ENCODE measurements around the gene AP2B1. TPM values are rescaled to one million over a fixed set of nuclear protein-coding genes. Genes with fewer than 3 reads are reported as not detected.

The AP2B1 gene
- polyA plus RNA-seq, 1 of the 3 experiments (the other 2 are of a cell fraction), result 97.8 TPM

DNA sequence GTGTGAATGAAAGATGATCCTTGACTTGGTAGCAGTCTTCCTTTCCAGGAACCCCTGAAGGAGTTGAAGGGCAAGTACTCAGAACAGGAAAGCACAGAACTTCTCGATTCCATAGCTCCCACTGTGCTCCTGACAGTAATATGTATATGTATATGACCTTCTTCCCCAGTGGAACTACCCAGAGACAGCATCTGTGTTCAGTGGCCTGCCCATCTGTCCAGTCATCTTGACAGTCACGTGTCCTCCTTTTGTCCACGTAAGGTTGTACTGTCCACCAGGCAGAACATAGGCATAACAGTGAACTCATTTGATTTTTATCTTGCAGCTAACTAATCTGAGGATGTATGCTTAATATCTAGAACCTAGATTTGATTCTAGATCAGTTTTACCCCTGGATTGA, 106.5 kb downstream of the AP2B1 start:
- Histone ChIP-seq H3K9ac (no peak overlapping the region), H3K27me3 (ENCODE audit: insufficient read depth) (no peaks in the 10 kb centered on the region), H3K4me3 (ENCODE audit: low read depth in 2 of 2, low read length in 1 of 2) (no peak overlapping the region), H3K36me3 (replicated peaks in 1 of 2; ENCODE audit: control insufficient read depth in 1 of 2, insufficient read depth in 2 of 2, low read length in 1 of 2) (peaks cover 57 to 63% of the 10 kb centered on the region in 2 experiments), H2AFZ (ENCODE audit: low read depth) (no peak overlapping the region), H3K79me2 (ENCODE audit: insufficient read depth) (peaks cover 5% of the 10 kb centered on the region), H3K9me2 (no peaks in the 10 kb centered on the region), H4K20me1 (ENCODE audit: insufficient read depth) (0 out of 2 replicates have a peak, but pooled peaks cover under 1% of the 10 kb centered on the region), H3K9me3 (no peaks in the 10 kb centered on the region), H3K4me2 (no peak overlapping the region), H3K27ac (ENCODE audit: low read depth in 2 of 2, low read length in 1 of 2) (no peak overlapping the region), H3K4me1 (ENCODE audit: control insufficient read depth in 1 of 2, insufficient read depth in 2 of 2, low read depth in 1 of 2, low read length in 1 of 2) (no peaks in the 10 kb centered on the region), H3F3A (replicated peaks; ENCODE audit: insufficient read depth) (no peaks in the 10 kb centered on the region)
- ChIA-PET CTCF (no interaction called here), POLR2A (no interaction called here)
- DNase-seq, result no peak
- 92% methylated on average over 3 of the region's 3 CpGs for WGBS (ENCODE audit: low lambda C conversion rate)
- no peak for TF ChIP-seq FOXJ3 (CRISPR knock-in tag; IDR thresholded peaks at IDR 0.05)
- TF ChIP-seq GATA2 (CRISPR knock-in tag; IDR thresholded peaks at IDR 0.05), result no peak
- TF ChIP-seq SIN3A (IDR thresholded peaks at IDR 0.05; ENCODE audit: borderline replicate concordance, low read depth, low read length), result no peak
- no peak for TF ChIP-seq TAF1 (IDR thresholded peaks at IDR 0.05; ENCODE audit: borderline replicate concordance, low read depth, low read length)
- TF ChIP-seq GABPA (IDR thresholded peaks at IDR 0.05; ENCODE audit: low read depth), result no peak
- TF ChIP-seq TCF12 (IDR thresholded peaks at IDR 0.05), result no peak
- no peak for TF ChIP-seq YY1 (IDR thresholded peaks at IDR 0.05; ENCODE audit: low read depth)
- TF ChIP-seq EZH2phosphoT487 (IDR thresholded peaks at IDR 0.05; ENCODE audit: borderline replicate concordance, low read depth), result no peak
- no peak for TF ChIP-seq RCOR1 (IDR thresholded peaks at IDR 0.05; ENCODE audit: low read length)

DNA sequence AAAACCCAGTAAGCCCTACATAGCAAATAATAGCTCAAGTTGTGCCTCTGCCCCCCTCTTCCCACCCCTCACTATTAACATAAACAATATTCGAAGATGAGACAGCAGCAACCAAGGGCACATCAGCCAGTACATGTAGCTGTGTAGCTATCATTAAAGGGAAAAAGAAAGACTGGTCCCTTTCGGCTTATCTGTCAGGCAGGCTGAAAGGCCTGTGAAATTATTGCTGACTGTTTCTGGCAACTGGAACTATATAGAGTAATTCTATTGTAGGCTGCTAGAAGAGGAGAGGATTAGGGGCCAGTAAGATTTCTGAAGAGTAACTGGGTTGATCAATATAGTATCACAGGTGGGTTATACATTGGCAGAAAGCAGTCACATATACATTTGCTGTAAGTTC, 107.8 kb downstream of the AP2B1 start:
- 0 out of 2 replicates have a peak, but pooled peaks cover 4% of the 10 kb centered on the region for H4K20me1 ChIP-seq (ENCODE audit: insufficient read depth)
- CTCF ChIA-PET, result interaction anchor here (0.7 to 2.1 kb wide), 4 partner anchors 14 to 70 kb away, joined by 3 to 6 read pairs (median 3); no protein-coding TSS in a partner anchor
- no peaks in the 10 kb centered on the region for H3F3A ChIP-seq (replicated peaks; ENCODE audit: insufficient read depth)
- no peak overlapping the region for H3K4me2 ChIP-seq
- no peaks in the 10 kb centered on the region for H3K27me3 ChIP-seq (ENCODE audit: insufficient read depth)
- POLR2A ChIA-PET, result no interaction called here
- peaks cover 5% of the 10 kb centered on the region for H3K79me2 ChIP-seq (ENCODE audit: insufficient read depth)
- H3K9ac ChIP-seq, result no peak overlapping the region
- no peak for DNase-seq
- H3K4me1 ChIP-seq (ENCODE audit: control insufficient read depth in 1 of 2, insufficient read depth in 2 of 2, low read depth in 1 of 2, low read length in 1 of 2), result no peaks in the 10 kb centered on the region
- no peak overlapping the region for H2AFZ ChIP-seq (ENCODE audit: low read depth)
- WGBS (ENCODE audit: low lambda C conversion rate), result 94% methylated on average over 2 of the region's 2 CpGs
- no peaks in the 10 kb centered on the region for H3K9me2 ChIP-seq
- H3K9me3 ChIP-seq, result no peaks in the 10 kb centered on the region
- H3K36me3 ChIP-seq (replicated peaks in 1 of 2; ENCODE audit: control insufficient read depth in 1 of 2, insufficient read depth in 2 of 2, low read length in 1 of 2), result peaks cover 51 to 59% of the 10 kb centered on the region in 2 experiments
- H3K4me3 ChIP-seq (ENCODE audit: low read depth in 2 of 2, low read length in 1 of 2), result no peak overlapping the region
- no peak overlapping the region for H3K27ac ChIP-seq (ENCODE audit: low read depth in 2 of 2, low read length in 1 of 2)
- TF ChIP-seq, protein P1, sequence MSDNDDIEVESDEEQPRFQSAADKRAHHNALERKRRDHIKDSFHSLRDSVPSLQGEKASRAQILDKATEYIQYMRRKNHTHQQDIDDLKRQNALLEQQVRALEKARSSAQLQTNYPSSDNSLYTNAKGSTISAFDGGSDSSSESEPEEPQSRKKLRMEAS (IDR thresholded peaks at IDR 0.05; ENCODE audit: low read depth), result no peak
- TF ChIP-seq TEAD4 (IDR thresholded peaks at IDR 0.05; ENCODE audit: borderline replicate concordance, insufficient read depth), result no peak
- no peak for TF ChIP-seq MEF2A (IDR thresholded peaks at IDR 0.05; ENCODE audit: borderline replicate concordance, low read depth)
- TF ChIP-seq, protein P2, sequence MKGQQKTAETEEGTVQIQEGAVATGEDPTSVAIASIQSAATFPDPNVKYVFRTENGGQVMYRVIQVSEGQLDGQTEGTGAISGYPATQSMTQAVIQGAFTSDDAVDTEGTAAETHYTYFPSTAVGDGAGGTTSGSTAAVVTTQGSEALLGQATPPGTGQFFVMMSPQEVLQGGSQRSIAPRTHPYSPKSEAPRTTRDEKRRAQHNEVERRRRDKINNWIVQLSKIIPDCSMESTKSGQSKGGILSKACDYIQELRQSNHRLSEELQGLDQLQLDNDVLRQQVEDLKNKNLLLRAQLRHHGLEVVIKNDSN (IDR thresholded peaks at IDR 0.05; ENCODE audit: borderline replicate concordance, low read depth), result no peak
- no peak for TF ChIP-seq RAD21 (IDR thresholded peaks at IDR 0.05; ENCODE audit: low read length)
- no peak for TF ChIP-seq GATA2 (CRISPR knock-in tag; IDR thresholded peaks at IDR 0.05)
- no peak for TF ChIP-seq TCF12 (IDR thresholded peaks at IDR 0.05)
- TF ChIP-seq GABPA (IDR thresholded peaks at IDR 0.05; ENCODE audit: low read depth), result no peak
- TF ChIP-seq, protein P3, sequence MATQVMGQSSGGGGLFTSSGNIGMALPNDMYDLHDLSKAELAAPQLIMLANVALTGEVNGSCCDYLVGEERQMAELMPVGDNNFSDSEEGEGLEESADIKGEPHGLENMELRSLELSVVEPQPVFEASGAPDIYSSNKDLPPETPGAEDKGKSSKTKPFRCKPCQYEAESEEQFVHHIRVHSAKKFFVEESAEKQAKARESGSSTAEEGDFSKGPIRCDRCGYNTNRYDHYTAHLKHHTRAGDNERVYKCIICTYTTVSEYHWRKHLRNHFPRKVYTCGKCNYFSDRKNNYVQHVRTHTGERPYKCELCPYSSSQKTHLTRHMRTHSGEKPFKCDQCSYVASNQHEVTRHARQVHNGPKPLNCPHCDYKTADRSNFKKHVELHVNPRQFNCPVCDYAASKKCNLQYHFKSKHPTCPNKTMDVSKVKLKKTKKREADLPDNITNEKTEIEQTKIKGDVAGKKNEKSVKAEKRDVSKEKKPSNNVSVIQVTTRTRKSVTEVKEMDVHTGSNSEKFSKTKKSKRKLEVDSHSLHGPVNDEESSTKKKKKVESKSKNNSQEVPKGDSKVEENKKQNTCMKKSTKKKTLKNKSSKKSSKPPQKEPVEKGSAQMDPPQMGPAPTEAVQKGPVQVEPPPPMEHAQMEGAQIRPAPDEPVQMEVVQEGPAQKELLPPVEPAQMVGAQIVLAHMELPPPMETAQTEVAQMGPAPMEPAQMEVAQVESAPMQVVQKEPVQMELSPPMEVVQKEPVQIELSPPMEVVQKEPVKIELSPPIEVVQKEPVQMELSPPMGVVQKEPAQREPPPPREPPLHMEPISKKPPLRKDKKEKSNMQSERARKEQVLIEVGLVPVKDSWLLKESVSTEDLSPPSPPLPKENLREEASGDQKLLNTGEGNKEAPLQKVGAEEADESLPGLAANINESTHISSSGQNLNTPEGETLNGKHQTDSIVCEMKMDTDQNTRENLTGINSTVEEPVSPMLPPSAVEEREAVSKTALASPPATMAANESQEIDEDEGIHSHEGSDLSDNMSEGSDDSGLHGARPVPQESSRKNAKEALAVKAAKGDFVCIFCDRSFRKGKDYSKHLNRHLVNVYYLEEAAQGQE (IDR thresholded peaks at IDR 0.05; ENCODE audit: low read depth, low read length), result no peak
- TF ChIP-seq FOSL2 (IDR thresholded peaks at IDR 0.05; ENCODE audit: borderline replicate concordance, low read depth), result no peak
- TF ChIP-seq CHD2 (IDR thresholded peaks at IDR 0.05; ENCODE audit: low read length, partially characterized antibody), result no peak
- TF ChIP-seq POLR2AphosphoS5 (IDR thresholded peaks at IDR 0.05; ENCODE audit: low read depth, low read length), result no peak
- TF ChIP-seq MXI1 (IDR thresholded peaks at IDR 0.05; ENCODE audit: low read depth, low read length), result no peak
- TF ChIP-seq, protein P4, sequence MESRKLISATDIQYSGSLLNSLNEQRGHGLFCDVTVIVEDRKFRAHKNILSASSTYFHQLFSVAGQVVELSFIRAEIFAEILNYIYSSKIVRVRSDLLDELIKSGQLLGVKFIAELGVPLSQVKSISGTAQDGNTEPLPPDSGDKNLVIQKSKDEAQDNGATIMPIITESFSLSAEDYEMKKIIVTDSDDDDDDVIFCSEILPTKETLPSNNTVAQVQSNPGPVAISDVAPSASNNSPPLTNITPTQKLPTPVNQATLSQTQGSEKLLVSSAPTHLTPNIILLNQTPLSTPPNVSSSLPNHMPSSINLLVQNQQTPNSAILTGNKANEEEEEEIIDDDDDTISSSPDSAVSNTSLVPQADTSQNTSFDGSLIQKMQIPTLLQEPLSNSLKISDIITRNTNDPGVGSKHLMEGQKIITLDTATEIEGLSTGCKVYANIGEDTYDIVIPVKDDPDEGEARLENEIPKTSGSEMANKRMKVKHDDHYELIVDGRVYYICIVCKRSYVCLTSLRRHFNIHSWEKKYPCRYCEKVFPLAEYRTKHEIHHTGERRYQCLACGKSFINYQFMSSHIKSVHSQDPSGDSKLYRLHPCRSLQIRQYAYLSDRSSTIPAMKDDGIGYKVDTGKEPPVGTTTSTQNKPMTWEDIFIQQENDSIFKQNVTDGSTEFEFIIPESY (IDR thresholded peaks at IDR 0.05; ENCODE audit: borderline replicate concordance, low read depth), result no peak
- no peak for TF ChIP-seq EP300 (IDR thresholded peaks at IDR 0.05; ENCODE audit: borderline replicate concordance in 1 of 2, low read depth in 1 of 2, low read length in 1 of 2)
